Right cardiac atrium (tissue), 5 donors: ENCODE results near the gene HOXA13. TPM values are rescaled to one million over a fixed set of nuclear protein-coding genes. Genes with fewer than 3 reads are reported as not detected.
A peak's percentile ranks its signal among the peaks of the same experiment; 100 is the strongest.

Experiments used
- ATAC-seq, 2 donors: fragments of 200-7000 bp; cut with Tn5 transposase; one replicate each; pipeline versions ENCODE4 v1.8.0 to v1.9.1; 2020; ENCODE audit warnings: moderate library complexity in 2 of 2, mild to moderate bottlenecking in 1 of 2
- DNase-seq, 3 donors: peaks; one replicate each; pipeline ENCODE4 v3.0.0-alpha.2; 2020
- H3K27ac ChIP-seq: one replicate; pipeline ENCODE4 v1.5.1; 2013; ENCODE audit warnings: mild to moderate bottlenecking, low read length, control low read depth, moderate library complexity
- H3K27me3 ChIP-seq: one replicate; pipeline ENCODE4 v1.6.1; 2013; ENCODE audit not compliant: control insufficient read depth, insufficient read depth
- H3K4me1 ChIP-seq: one replicate; pipeline ENCODE4 v1.6.1; 2013; ENCODE audit warnings: low read length; ENCODE audit not compliant: control insufficient read depth, insufficient read depth
- H3K4me3 ChIP-seq: one replicate; pipeline ENCODE4 v1.5.1; 2013; ENCODE audit warnings: low read length, control low read depth
- H3K9me3 ChIP-seq: one replicate; pipeline ENCODE4 v1.6.1; 2013; ENCODE audit warnings: low read length; ENCODE audit not compliant: control insufficient read depth
- WGBS: extraction: QIAGEN DNeasy Blood & Tissue Kit; methylation state at CpG from one replicate; pipeline ENCODE4 v1.1.7; 2013; 5-methylcytosine and 5-hydroxymethylcytosine counted together
- intact Hi-C, 4 donors: fragments of 100-400 bp; cut with DNase I; formaldehyde crosslinking; loops; one replicate each; pipeline versions ENCODE4 v1.11.0 to v1.14.0; 2022 to 2023
- polyA plus RNA-seq: library from polyadenylated mRNA; stranded (reverse); fragments of 200-250 nt; gene quantifications from one replicate; pipeline ENCODE4 v1.2.3, GENCODE V29; 2013
- total RNA-seq, 4 donors: library from RNA; stranded (reverse); fragmentation: NEBNext Ultra II Directional; extraction: Animal tissue kit (Norgen Biotek cat#: 25700); gene quantifications; one replicate each; pipeline ENCODE4 v1.2.1, GENCODE V29; 2021
- donor health status: healthy with polysubstance abuse.
- donor health status: DM: no; HTN: yes; CAD: no.
- donor health status: DM: no; HTN: no; CAD: no.
- donor health status: DM: no; HTN: yes; CAD: no; lungs with severe emphysema.
- donor health status: DM: yes; HTN: yes; CAD: no.

HOXA13 gene
- total and polyA plus RNA-seq, 5 donors: not detected

DNA sequence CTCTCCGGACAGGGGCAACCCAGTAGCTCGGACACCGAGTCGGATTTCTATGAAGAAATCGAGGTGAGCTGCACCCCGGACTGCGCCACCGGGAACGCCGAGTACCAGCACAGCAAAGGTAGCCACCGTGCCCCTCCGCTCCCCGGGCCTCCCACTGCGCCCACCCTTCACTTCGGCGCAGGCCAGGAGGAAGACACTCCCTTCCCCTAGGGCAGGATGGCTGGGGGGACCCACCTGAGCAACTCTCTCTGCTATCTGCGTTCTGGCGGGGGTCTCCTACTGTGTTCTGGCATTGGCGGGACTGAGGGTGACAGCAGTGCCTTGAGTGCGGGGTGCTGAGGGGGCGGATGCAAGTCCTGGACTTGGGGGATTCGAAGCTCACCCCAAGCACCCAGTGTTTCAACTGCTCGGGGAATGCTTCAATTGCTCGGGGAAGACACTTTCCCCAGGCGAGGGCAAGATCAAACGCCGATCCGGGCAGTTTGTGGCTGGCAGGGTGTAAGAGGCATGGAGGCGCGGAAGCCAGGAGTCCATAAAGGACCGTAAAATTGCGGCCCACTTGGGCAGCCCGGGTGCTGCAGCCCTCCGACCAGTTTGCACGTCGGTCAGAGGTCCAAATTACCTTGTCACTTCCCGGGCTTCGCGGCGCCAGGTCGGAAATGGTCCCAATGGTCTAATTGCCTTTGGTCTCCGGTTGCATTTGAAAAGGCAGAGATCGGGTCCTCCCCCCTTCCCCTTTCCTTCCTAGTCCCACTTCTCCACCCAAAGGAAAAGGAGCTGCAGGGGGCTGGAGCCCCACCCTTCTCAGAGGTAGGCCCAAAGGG, 43.7 kb upstream of the HOXA13 start:
- DNase-seq (no peak), ATAC-seq (no peak)
- H3K9me3 ChIP-seq: no peaks in the 10 kb centered on the region
- H3K27ac ChIP-seq: no peak overlapping the region
- H3K27me3 ChIP-seq: no peaks in the 10 kb centered on the region
- H3K4me1 ChIP-seq: no peaks in the 10 kb centered on the region
- 6% methylated on average over 43 of the region's 43 CpGs for WGBS
- intact Hi-C loops: no loop called here
- no peak overlapping the region for H3K4me3 ChIP-seq

DNA sequence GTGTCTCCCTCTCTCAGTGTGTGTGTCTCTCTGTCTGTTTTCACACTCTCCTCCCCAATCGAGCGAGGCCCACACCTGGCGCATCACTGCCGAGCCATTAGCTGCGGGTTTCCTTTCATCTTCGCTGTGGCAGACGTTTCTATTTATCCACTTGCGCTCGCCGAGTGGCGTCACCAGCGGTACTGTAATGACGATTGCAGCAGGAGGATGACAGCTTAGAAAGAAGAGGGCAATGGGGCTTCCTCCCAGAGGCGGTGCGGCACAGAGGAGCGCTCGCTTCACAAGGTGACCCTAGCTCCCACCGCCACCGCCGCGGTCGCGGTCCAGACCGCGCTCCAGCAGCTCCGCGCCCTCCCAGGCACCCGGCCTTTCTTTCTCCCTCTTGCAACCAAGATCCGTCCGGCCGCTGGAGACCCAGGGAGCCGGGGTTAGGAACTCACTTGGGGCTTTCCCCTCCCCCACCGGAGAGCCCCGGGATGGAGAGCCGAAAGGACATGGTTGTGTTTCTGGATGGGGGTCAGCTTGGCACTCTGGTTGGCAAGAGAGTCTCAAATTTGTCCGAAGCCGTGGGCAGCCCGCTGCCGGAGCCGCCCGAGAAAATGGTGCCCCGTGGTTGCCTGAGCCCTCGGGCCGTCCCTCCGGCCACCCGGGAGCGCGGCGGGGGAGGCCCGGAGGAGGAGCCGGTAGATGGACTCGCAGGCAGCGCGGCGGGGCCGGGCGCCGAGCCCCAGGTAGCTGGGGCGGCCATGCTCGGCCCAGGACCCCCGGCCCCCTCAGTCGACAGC, 42.9 kb upstream of the HOXA13 start, which contains the start of gene EVX1:
EVX1 (plus strand) TSS at position 248 of the 785 bp plus-strand sequence; CDS start at position 477, 229 bp downstream.
- DNase-seq (no peak), ATAC-seq (no peak)
- intact Hi-C loops: no loop called here
- Histone ChIP-seq H3K9me3 (no peaks in the 10 kb centered on the region), H3K4me3 (peak within 1 kb of the TSS; percentile 11), H3K27me3 (no peaks in the 10 kb centered on the region), H3K27ac (no peak within 1 kb of the TSS), H3K4me1 (no peaks in the 10 kb centered on the region)
- 2% methylated on average over 62 of the region's 62 CpGs for WGBS

DNA sequence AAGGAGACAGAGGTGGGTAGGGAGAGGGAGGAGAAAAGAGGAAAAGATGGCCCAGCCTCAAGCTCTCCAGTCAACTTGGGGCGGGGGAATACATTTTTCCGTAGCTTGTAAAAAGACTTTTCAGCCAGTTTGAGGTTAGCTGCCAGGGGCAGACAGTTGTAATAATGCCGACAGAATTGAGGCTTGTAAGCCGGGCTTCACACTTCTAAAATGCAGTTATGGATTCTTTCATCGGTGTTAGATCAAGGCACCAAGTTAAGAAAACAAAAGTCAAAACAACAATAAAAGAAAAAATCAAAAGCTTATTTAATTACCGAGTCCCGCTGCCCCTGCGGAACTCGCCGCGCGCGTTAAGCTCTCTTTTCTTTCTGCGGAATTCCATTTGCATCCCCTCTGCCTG, 42.3 kb upstream of the HOXA13 start:
- peak overlapping the region; percentile 11 for H3K4me3 ChIP-seq
- no peaks in the 10 kb centered on the region for H3K9me3 ChIP-seq
- no peak overlapping the region for H3K27ac ChIP-seq
- intact Hi-C loops: no loop called here
- H3K27me3 ChIP-seq: no peaks in the 10 kb centered on the region
- H3K4me1 ChIP-seq: no peaks in the 10 kb centered on the region
- ATAC-seq (no peak), DNase-seq (no peak)
- WGBS: 10% methylated on average over 14 of the region's 14 CpGs

DNA sequence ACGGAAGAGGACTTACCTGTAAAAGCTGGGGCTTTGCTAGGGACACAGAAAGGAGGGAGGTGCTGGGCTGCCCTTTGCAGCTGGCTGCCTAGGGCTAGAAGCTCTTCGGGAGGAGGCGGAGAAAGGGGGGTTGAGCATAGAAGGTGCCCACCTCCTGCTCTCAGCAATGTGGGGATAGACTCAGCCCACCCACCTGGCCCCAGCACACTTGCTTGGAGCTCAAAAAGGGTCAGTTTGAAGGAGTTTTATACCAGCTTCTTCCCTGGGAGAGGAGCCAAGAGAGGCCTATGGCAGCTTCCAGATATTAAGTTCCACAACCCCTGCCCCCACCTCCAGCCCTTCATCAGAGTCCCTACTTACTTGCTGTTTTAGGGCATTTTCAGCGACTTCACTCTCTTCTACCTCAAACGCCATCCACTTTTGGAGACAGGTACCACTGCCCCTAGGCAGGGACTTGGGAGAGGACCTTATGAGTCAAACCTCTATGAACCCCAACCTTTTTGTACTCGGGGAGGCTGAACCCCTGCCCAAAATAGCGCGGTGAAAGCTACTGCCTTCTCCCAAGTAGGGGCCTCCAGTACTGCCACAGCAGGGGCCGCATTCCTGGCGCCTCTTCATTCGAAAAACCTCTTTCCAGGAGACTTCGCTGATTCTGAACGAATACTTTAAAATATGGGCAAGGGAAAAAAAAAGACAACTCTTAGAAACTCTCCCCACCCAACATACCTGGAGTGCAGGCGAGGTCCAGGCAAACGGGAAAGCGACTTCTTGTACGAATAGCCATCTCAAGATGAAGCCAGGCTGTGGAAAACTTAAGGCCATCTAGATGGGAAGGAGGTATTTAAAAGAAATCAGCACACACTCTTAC, 41.5 kb upstream of the HOXA13 start:
- Histone ChIP-seq H3K4me1 (no peaks in the 10 kb centered on the region), H3K27ac (no peak overlapping the region), H3K27me3 (no peaks in the 10 kb centered on the region), H3K9me3 (no peaks in the 10 kb centered on the region), H3K4me3 (no peak overlapping the region)
- intact Hi-C loops: no loop called here
- no peak for ATAC-seq
- WGBS: 20% methylated on average over 17 of the region's 17 CpGs
- no peak for DNase-seq

DNA sequence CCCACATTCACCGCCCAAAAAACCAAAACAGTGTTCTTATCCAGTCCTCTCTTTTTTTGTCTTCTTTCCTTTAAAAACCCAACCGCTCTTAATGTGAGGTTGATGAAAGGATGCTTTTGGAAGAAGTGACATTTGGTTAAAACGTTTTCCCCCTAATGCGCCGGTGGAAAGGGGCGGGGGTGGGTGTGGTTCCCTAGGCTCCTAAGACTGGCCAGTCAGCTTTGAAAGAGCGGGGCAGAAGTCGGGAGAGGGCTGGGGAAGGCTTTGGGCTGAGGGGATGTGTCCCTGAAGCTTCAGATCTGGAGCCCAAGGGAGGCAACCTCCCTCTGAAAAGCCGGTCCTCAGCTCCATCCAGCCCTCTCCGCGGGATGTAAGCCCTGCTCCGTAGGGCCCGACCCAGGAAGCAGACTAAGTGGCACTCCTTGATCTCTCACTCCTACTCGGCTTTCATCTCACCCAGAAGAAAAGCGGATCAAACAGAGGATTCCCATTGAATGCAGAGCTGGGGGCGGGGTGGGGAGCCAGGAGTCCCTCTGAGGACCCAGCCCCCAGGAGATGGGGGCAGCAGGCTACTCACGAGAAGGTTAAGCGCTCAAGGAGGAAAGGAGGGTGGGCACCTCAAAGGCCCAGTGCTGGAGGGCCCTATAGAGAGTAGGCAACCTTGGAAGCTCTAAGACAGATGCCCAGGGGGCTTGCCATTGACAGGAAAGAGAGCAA, 40.3 kb upstream of the HOXA13 start:
- intact Hi-C loops: no loop called here
- peak overlapping the region; percentile 51 for H3K4me3 ChIP-seq
- no peak overlapping the region for H3K27ac ChIP-seq
- DNase-seq (no peak), ATAC-seq (no peak)
- no peaks in the 10 kb centered on the region for H3K27me3 ChIP-seq
- 9% methylated on average over 18 of the region's 18 CpGs for WGBS
- H3K4me1 ChIP-seq: no peaks in the 10 kb centered on the region
- no peaks in the 10 kb centered on the region for H3K9me3 ChIP-seq

DNA sequence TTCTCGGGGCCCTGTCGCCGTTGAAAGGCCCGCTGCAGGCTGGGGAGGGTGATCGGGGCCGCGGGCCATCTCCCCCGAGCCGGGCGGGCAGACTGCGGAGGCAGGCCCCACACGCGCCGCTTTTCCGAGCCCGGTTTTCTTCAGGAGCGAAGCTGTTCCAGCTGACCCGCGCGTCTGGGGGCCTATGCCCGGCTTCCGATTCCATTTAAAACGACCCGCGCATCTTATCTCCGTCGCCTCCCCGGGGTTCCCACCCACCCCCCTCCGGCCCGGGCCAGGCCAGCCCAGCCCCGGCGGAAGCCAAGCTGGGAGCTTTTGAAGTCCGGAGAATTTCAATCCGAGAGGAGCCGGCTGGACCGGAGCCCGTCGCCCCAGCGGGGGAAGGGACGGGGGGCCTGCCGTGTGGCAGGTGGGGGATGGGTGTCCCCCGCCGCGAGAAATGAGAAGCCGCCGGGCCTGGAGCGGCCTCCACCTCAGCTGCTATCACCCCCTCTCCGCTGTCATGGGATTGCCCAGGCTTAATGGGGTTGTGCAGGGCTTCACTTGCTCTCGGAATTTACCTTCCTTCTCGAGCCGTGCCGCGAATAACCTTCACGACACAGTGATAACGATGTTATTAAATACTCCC, 39.6 kb upstream of the HOXA13 start:
- H3K9me3 ChIP-seq: no peaks in the 10 kb centered on the region
- no peak overlapping the region for H3K27ac ChIP-seq
- intact Hi-C loops: no loop called here
- H3K4me3 ChIP-seq: peak overlapping the region; percentile 51
- WGBS: 2% methylated on average over 55 of the region's 55 CpGs
- ATAC-seq (no peak), DNase-seq (no peak)
- no peaks in the 10 kb centered on the region for H3K27me3 ChIP-seq
- no peaks in the 10 kb centered on the region for H3K4me1 ChIP-seq

DNA sequence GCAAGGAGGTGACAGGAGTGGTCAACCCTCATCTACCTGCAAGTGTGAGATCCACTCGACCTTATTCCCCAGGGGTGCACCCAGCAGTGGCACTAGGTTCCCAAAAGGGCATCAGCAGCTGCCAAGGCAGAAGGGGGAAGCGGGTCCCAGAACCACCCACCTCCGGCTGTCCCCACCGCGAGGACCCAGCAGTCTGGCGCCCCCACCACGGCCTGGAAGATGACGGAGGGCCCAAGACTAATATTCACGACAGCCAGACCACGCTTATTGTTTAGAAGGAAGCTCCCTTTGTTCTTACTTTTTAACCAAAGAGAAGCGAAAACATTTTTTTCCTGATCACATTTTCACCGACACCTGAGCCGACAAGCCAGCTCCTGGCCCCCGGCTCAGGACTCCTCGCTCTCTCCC, 39.1 kb upstream of the HOXA13 start:
- ATAC-seq (no peak), DNase-seq (no peak)
- Histone ChIP-seq H3K27ac (no peak overlapping the region), H3K27me3 (no peaks in the 10 kb centered on the region), H3K4me1 (no peaks in the 10 kb centered on the region), H3K4me3 (peak overlapping the region; percentile 51), H3K9me3 (no peaks in the 10 kb centered on the region)
- 44% methylated on average over 15 of the region's 15 CpGs for WGBS
- intact Hi-C loops: no loop called here

DNA sequence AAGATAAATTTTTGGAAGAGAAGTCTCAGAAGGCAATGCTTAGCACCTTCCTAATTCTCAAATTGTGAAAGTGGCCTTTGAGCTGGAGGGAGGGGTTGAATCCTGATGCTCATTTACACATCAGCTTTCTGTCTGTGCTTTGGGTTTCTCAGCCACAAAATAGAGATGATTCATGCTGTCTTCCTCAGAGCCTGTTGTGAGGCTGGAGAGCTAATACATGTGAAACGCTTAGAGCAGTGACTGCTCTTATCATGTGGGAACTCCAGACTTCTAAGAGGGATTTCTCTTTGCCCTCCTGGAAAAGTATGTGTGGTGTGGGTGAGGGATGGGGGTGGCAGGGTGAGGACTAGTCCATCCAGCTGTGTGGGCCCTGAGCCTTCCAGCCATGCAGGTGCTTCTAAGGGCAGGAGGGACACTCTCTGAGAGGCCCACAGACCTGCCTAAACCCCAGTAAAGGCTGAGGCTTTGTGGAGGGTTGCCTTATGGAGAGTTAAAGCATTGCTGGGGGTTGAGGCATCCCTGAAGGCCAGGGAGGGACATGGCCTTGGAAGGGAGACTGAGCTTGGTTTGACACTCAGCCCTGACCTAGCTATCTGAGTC, 37.9 kb upstream of the HOXA13 start:
- Histone ChIP-seq H3K27ac (no peak overlapping the region), H3K9me3 (no peaks in the 10 kb centered on the region), H3K27me3 (no peaks in the 10 kb centered on the region), H3K4me1 (no peaks in the 10 kb centered on the region), H3K4me3 (no peak overlapping the region)
- ATAC-seq: no peak
- DNase-seq: no peak
- intact Hi-C loops: no loop called here
- 93% methylated on average over 1 of the region's 1 CpG for WGBS

DNA sequence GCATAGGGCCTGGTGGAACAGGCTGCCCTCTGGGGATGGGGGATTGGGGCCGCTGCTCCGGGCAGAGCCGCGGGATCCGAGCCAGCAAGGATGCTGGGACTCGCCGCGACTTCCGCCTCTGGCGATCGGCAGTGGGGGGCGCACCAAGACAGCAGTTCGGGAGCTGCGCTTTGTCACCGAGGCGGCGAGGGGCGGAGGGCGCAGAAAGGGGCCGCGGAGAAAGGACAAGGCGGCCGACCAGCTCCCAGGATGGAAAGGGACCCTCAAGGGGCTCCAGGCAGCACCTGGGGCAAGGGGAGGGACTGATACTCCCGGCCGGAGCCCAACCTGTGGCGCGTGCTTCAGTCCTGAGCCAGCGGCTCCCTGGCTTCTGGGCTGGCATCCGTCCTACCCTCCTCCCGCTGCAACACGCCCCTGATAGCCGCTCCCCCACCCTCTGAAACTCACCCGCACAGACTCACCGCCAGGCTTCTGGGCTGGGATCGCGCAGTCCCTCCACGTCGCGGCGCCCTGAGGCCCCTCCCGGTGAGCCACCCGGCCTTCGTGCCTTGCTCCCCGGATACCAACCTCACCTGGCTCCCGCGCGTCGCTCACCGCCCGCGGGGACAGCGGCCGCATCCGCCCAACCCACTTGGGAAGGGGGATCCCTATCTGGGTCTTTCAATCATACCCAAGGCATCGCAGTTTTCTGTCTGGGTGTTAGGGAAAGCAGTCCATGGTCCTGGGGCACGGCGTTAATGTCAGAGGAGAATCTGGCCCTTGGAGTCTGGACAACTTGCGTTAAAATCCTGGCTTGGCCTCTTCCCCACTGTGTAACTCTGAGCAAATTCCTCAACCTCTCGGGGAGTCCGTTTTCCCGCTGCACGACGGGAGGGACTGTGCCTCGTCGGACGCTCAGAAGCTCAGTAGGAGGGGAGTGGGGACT, 35.8 kb upstream of the HOXA13 start:
- intact Hi-C loops: no loop called here
- H3K27ac ChIP-seq: no peak overlapping the region
- H3K4me1 ChIP-seq: no peaks in the 10 kb centered on the region
- DNase-seq (peak; percentile 62 to 78 (median 75)), ATAC-seq (peak; percentile 45 to 48)
- peak overlapping the region; percentile 42 for H3K4me3 ChIP-seq
- no peaks in the 10 kb centered on the region for H3K27me3 ChIP-seq
- WGBS: 4% methylated on average over 66 of the region's 66 CpGs
- no peaks in the 10 kb centered on the region for H3K9me3 ChIP-seq
